Measurements from ENCODE around the gene MARVELD1.

Gene MARVELD1

GRCh38 chr10:97759946-97760345 is 46.4 kb downstream of the MARVELD1 start:
- no peak for DNase-seq

- no peak for DNase-seq
Measured at GRCh38 chr10:97760461-97761257, 47.1 kb downstream of the MARVELD1 start.

- no peak for DNase-seq
Measured at GRCh38 chr10:97761331-97761865, 47.9 kb downstream of the MARVELD1 start.

GRCh38 chr10:97762056-97762455 is 48.5 kb downstream of the MARVELD1 start:
- DNase-seq = no peak

- DNase-seq = no peak
Measured at GRCh38 chr10:97762816-97763215, 49.3 kb downstream of the MARVELD1 start.

GRCh38 chr10:97763411-97763810 is 49.9 kb downstream of the MARVELD1 start:
- DNase-seq = no peak

GRCh38 chr10:97763947-97764346 is 50.4 kb downstream of the MARVELD1 start:
- no peak for DNase-seq

GRCh38 chr10:97764519-97764931 is 51.0 kb downstream of the MARVELD1 start:
- DNase-seq = no peak

DNA sequence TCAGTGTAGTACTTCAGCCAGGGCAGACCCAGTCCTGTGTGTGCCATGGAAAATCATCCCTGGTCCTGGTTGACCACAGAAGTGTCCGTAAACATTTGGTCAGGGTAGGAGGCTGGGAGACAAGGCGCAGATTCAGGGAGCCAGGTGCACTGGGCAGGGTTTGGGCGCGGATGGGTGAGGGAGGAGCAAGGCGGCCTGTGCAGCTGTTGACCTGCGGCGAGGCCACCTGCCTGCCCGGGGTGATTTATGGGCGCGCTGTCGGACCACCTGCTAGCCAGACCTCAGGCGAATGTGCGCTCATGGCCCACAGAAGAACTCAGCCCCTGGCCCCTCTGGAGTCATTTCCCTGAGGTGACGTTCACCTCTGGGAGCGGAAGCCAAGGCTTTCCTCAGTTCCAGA is 51.7 kb downstream of the MARVELD1 start:
- DNase-seq = peak; percentile 25

- no peak for DNase-seq
Measured at GRCh38 chr10:97766106-97766810, 52.7 kb downstream of the MARVELD1 start.

DNA sequence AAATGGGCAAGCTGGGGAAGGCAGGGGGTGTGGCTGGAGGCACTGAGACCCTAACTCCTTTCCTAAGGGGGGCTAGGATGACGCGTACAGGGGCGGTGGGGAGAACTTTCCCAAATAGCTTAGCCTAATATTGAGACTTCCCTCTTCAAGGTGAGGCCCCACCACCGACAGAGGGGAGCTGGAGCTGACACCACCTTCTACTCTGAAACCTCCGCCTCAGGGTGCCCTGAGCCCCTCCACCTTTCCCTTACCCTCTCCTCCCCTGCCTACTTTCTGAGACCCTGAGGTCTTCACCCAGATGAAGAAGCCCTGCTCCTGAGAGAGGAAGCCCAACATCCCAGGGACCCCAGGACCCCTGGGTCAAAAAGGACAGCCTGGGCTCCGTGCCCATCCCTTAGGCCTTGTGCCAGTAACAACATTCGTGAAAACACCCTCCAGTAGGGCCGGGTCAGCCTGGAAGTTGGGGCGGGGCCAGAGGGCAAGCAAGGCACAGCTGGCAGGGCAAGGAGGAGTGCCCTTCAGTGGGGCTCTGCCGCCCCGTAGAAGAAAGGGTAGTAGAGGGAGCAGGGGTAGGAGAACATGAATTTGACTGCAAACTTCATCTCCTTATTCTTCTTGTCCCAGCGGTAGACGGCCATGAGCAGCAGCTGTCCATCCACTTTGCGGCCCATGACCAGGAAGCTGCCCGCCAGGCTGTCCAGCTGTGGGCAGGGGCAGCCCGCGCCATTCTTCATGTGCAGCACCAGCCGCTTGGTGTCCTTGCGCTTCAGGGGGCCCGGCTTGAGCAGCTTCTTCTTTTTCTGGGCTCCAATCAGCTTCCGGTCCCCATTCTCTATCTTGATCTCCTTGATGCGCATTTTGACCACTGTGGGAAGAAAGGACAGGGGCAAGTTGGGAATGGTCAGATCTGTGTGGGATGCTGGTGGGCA is 53.7 kb downstream of the MARVELD1 start:
- DNase-seq = no peak

All from NCI-H1417 treated with DMSO at 0.1 percent for 48 hours (cell line).